Lower lobe of right lung (tissue), 2 donors: ENCODE results near the gene MMP21. TPM values are rescaled to one million over a fixed set of nuclear protein-coding genes. Genes with fewer than 3 reads are reported as not detected.

Experiments
- ATAC-seq, 2 donors: fragments of 200-7000 bp; cut with Tn5 transposase; one replicate each; pipeline ENCODE4 v1.9.1; 2020 to 2022; ENCODE audit warnings: mild to moderate bottlenecking in 2 of 2, moderate library complexity in 2 of 2
- DNase-seq: peaks from one replicate; pipeline ENCODE4 v3.0.0-alpha.2; 2020
- H3K27ac ChIP-seq: fragments of 200-600 bp; one replicate; pipeline ENCODE4 v1.8.0; 2022
- H3K27me3 ChIP-seq: fragments of 200-600 bp; one replicate; pipeline ENCODE4 v1.8.0; 2022; ENCODE audit warnings: low read depth
- H3K36me3 ChIP-seq: fragments of 200-600 bp; one replicate; pipeline ENCODE4 v1.8.0; 2022; ENCODE audit warnings: mild to moderate bottlenecking
- H3K4me1 ChIP-seq: fragments of 200-600 bp; one replicate; pipeline ENCODE4 v1.8.0; 2022
- H3K4me3 ChIP-seq: fragments of 200-600 bp; one replicate; pipeline ENCODE4 v1.8.0; 2022; ENCODE audit warnings: mild to moderate bottlenecking
- H3K9me3 ChIP-seq: fragments of 200-600 bp; one replicate; pipeline ENCODE4 v1.8.0; 2022
- intact Hi-C: fragments of 100-400 bp; cut with DNase I; formaldehyde crosslinking; loops from one replicate; pipeline ENCODE4 v1.11.0; 2022
- microRNA-seq: library from miRNA; unstranded; fragments of <30 nt; microRNA quantifications from one replicate; pipeline ENCODE4 v1.2.0, GENCODE V29; 2020; ENCODE audit warnings: borderline number of aligned reads
- total RNA-seq: library from RNA; stranded (reverse); fragmentation: NEBNext Ultra II Directional; extraction: Animal tissue kit (Norgen Biotek cat#: 25700); gene quantifications from one replicate; pipeline ENCODE4 v1.2.1, GENCODE V29; 2021
- TF ChIP-seq, protein P1 (sequence below): fragments of 200-600 bp; IDR thresholded peaks from one replicate; pipeline ENCODE4 v1.8.0; 2022; ENCODE audit warnings: antibody characterized with exemption, mild to moderate bottlenecking
- donor health status: DM: no; HTN: yes; CAD: no; lungs with severe emphysema.

The MMP21 gene
- total RNA-seq, 1 donor from 2014 or later: not detected

DNA sequence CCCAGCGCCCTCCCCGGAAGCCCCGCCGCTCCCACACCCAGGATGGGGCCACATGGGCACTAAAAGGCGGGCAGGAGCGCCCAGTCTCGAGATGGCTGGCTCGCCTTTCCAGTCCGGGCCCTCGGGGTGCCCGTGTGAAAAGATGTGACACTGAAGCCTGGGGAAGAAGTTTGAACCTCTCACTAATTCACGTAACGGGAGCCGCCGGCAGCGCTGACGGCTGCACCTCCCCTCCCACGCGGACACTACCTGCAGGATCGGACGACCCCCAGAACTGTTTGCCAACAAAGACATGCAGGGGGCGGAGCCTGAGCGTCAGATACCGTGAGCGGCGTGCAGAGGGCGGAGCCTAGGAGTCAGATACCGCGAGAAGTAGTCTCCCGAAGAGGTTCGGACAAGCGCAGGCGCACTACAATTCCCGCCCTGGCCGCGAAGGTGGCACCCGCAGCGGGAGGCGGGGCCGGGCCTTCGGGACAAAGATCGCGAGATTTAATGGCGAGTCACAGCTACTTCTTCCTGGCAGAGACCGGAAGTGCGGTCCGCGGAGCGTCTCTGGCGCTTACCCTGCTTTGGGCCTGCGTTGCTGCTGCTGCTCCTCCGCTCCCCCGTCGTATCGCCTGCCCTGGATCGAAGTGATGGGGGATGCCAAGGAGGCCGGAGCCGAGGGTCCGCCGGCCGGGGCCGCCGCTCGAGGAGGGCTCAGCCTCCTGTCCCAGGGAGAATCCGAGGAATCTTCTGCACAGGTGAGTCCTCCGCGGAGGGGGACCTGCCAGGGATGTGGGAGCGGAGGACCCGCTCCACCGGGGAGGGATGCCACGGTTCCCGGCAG lies 56.2 kb downstream of the MMP21 start, which contains the start of gene EDRF1:
Gene EDRF1 (plus strand): TSS at position 537 of the 829 bp plus-strand sequence. CDS start 99 bp downstream, at position 636.
- Histone ChIP-seq H3K9me3 (no peaks in the 10 kb centered on the region), H3K4me3 (peak within 1 kb of the TSS; percentile 93), H3K27me3 (no peaks in the 10 kb centered on the region), H3K36me3 (peaks cover 34% of the 10 kb centered on the region), H3K27ac (peak within 1 kb of the TSS; percentile 90), H3K4me1 (peaks cover 16% of the 10 kb centered on the region)
- DNase-seq (peak; percentile 99), ATAC-seq (peak; percentile 100)
- intact Hi-C loops: no loop called here
- TF ChIP-seq, protein P1, sequence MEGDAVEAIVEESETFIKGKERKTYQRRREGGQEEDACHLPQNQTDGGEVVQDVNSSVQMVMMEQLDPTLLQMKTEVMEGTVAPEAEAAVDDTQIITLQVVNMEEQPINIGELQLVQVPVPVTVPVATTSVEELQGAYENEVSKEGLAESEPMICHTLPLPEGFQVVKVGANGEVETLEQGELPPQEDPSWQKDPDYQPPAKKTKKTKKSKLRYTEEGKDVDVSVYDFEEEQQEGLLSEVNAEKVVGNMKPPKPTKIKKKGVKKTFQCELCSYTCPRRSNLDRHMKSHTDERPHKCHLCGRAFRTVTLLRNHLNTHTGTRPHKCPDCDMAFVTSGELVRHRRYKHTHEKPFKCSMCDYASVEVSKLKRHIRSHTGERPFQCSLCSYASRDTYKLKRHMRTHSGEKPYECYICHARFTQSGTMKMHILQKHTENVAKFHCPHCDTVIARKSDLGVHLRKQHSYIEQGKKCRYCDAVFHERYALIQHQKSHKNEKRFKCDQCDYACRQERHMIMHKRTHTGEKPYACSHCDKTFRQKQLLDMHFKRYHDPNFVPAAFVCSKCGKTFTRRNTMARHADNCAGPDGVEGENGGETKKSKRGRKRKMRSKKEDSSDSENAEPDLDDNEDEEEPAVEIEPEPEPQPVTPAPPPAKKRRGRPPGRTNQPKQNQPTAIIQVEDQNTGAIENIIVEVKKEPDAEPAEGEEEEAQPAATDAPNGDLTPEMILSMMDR: no peak

Small RNAs within 50 kb of the gene (microRNA-seq; reads per million reads assigned to microRNA genes)
- not detected for gene MIR4484

Other genes starting within 250 kb of the MMP21 start
- gene TEX36, start 92.7 kb downstream of the MMP21 start, total RNA-seq: not detected
- 18.1 TPM for gene EDRF1, start 56.1 kb downstream of the MMP21 start, total RNA-seq
- 27.0 TPM for gene UROS, start 47.4 kb upstream of the MMP21 start, total RNA-seq
- 39.8 TPM for gene BCCIP, start 47.7 kb upstream of the MMP21 start, total RNA-seq
- 31.9 TPM for gene DHX32, start 105.5 kb upstream of the MMP21 start, total RNA-seq
- gene FANK1, start 120.7 kb upstream of the MMP21 start, total RNA-seq: 11.5 TPM